IgD-negative memory B cell (primary cell): ENCODE results near the gene RPS6KA6. TPM values are rescaled to one million over a fixed set of nuclear protein-coding genes. Genes with fewer than 3 reads are reported as not detected.

Source experiments
- H3K27ac Mint-ChIP-seq, 3 donors: one replicate each; pipeline ENCODE4 v1.8.0; 2020 to 2022; ENCODE audit warnings: mild to moderate bottlenecking in 3 of 3, mixed read lengths in 3 of 3, moderate library complexity in 1 of 3
- H3K27me3 Mint-ChIP-seq: one replicate; pipeline ENCODE4 v1.8.0; 2021; ENCODE audit warnings: mixed read lengths
- H3K36me3 Mint-ChIP-seq: one replicate; pipeline ENCODE4 v1.8.0; 2020; ENCODE audit warnings: mild to moderate bottlenecking, mixed read lengths
- H3K4me1 Mint-ChIP-seq, 3 donors: one replicate each; pipeline ENCODE4 v1.8.0; 2020 to 2022; ENCODE audit warnings: mixed read lengths in 3 of 3, mild to moderate bottlenecking in 1 of 3
- H3K4me3 Mint-ChIP-seq, 4 donors: one replicate each; pipeline ENCODE4 v1.8.0; 2020 to 2022; ENCODE audit warnings: mild to moderate bottlenecking in 4 of 4, mixed read lengths in 4 of 4, moderate library complexity in 3 of 4
- H3K9me3 Mint-ChIP-seq, 3 donors: one replicate each; pipeline ENCODE4 v1.8.0; 2020 to 2021; ENCODE audit warnings: mixed read lengths in 3 of 3, mild to moderate bottlenecking in 1 of 3
- polyA plus RNA-seq: library from polyadenylated mRNA; unstranded; fragments of 300-500 nt; fragmentation: Illumina TruSeq; gene quantifications from one replicate; pipeline ENCODE4 v1.2.3, GENCODE V29; 2021

Gene RPS6KA6
- polyA plus RNA-seq, result 0.86 TPM

DNA sequence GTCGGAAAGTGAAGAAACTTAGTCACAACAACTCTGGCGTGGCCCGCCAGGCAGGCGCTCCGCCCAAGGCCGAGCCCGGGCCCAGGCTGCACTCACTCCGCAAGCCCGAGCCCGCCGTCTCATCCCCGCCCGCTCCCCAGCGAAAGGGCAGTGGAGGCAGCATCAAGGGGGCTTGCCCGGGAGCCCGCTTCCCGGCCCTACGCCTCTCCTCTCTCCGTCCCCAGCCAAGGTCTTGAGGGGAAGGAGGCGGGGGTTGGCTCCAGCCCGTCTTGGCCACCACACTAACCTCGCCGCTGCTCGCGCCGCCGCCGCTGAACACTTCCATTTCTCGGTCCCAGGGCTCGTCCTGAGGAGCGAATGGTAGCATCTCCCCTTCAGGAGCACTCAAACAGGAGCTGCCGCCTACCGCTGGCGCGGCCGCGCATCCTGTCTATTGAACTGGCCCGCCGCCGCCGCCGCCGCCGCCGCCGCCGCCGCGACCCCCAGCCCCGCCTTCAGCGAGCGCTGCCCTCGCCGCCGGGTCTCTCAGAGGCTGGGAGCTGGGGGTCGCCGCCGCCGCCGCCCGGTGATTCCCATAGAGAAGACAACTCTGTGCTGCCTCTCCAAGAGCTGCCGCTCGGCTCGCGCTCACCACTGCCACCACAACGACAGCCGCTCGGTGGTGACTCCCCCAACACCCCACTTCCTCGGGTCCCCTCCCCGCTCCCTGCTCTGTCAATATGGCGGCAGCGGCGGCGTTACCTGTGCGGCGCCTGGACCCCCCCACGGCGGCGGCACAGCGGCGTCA is at the start of gene RPS6KA6:
Gene RPS6KA6, minus strand, starts transcription at position 667 of the 787 bp plus-strand sequence. Its CDS starts 300 bp downstream, at position 367.
- H3K4me3 Mint-ChIP-seq, result peak within 1 kb of the TSS; percentile 83 to 90 (median 85)
- H3K27me3 Mint-ChIP-seq, result no peaks in the 10 kb centered on the region
- peaks cover 0 to 1% (median 0%) of the 10 kb centered on the region in 3 donors for H3K4me1 Mint-ChIP-seq
- peak within 1 kb of the TSS in 2 of 3 donors; percentile 39 to 85 for H3K27ac Mint-ChIP-seq
- peaks cover 2 to 4% (median 3%) of the 10 kb centered on the region in 3 donors for H3K9me3 Mint-ChIP-seq
- no peaks in the 10 kb centered on the region for H3K36me3 Mint-ChIP-seq

DNA sequence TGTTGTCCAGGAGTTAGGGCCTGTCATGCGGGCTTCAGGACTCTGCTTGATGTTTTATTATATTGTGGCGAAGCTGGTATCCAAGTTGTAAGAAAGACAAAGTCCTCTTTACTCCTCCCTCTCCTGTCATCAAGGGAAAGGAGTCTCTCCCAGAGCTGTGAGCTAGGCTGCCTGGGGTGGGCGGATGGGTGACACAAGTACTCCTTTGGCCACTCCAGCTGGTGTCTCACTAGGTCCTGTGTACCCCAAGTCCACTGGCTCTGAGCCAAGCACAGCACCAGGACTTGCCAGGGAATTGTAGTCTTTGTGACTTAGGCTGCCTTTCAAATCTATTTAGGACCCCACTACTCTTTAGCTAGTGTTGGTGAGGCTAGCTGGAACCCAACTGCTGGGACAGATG is 36.7 kb upstream of the RPS6KA6 start:
- Mint-ChIP-seq H3K9me3 (no peaks in the 10 kb centered on the region), H3K4me3 (no peak overlapping the region), H3K27ac (no peak overlapping the region), H3K4me1 (no peaks in the 10 kb centered on the region), H3K27me3 (no peaks in the 10 kb centered on the region), H3K36me3 (no peaks in the 10 kb centered on the region)

DNA sequence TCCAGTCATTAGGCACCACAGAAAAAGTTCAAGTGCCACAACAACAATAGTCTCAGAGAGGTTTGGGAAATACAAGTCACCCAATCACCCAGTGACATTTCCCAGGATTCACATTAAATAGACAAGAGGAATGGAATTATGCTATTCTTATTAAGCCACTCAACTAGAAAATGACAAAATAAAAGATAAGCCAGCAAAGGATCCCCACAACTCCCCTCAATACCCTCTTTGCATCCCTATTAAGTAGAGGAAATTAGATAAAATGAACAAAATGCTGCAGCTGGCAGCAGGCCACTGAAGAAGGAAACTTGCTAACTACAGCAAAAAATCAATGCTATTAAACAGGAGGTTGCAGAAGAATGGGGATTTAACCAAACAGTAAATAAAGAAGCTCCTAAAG is 35.3 kb upstream of the RPS6KA6 start:
- Mint-ChIP-seq H3K4me1 (no peaks in the 10 kb centered on the region), H3K36me3 (no peaks in the 10 kb centered on the region), H3K9me3 (no peaks in the 10 kb centered on the region), H3K4me3 (no peak overlapping the region), H3K27me3 (no peaks in the 10 kb centered on the region), H3K27ac (no peak overlapping the region)

DNA sequence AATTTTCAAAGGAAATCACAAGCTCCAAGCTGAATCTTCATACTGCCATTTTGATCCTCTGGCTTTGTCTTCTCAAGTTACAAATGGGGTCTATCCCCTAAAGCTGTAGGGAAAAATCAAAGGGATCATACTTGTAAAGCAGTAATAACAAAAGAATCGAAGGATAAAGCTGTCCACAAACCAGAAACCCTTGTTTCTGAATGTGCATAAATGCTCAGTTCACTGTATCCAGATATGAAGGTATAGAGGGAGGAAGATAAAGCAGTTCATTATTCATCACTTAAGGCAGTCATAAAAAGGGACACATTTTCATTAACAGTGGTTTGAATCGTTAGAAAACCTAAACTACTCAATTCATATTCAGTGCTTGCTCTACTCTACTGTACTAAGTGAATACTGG is 33.2 kb upstream of the RPS6KA6 start:
- H3K27me3 Mint-ChIP-seq, result no peaks in the 10 kb centered on the region
- no peak overlapping the region for H3K4me3 Mint-ChIP-seq
- H3K4me1 Mint-ChIP-seq, result no peaks in the 10 kb centered on the region
- H3K36me3 Mint-ChIP-seq, result no peaks in the 10 kb centered on the region
- no peak overlapping the region for H3K27ac Mint-ChIP-seq
- no peaks in the 10 kb centered on the region for H3K9me3 Mint-ChIP-seq

DNA sequence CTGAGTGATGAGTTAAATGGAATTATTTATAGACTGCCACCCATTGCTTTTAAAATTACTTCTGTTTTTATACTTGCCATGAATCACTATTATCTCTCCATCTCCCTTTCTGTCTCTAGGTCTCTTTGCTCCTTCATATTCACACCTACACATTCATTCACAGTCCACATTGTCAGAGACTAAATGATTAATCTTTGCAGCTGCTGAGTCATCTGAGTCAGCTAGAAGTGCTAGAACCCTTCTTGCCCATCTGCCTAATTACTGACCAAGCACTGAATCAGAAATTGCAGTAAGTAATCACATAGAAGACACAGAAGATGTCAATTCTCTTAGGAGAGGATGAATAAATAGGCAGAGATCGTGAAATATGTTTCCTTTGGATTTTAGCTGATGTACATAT is 31.6 kb upstream of the RPS6KA6 start:
- no peaks in the 10 kb centered on the region for H3K27me3 Mint-ChIP-seq
- no peaks in the 10 kb centered on the region for H3K36me3 Mint-ChIP-seq
- no peak overlapping the region for H3K27ac Mint-ChIP-seq
- H3K4me1 Mint-ChIP-seq, result no peaks in the 10 kb centered on the region
- H3K9me3 Mint-ChIP-seq, result peaks cover 0 to 2% (median 0%) of the 10 kb centered on the region in 3 donors
- no peak overlapping the region for H3K4me3 Mint-ChIP-seq

DNA sequence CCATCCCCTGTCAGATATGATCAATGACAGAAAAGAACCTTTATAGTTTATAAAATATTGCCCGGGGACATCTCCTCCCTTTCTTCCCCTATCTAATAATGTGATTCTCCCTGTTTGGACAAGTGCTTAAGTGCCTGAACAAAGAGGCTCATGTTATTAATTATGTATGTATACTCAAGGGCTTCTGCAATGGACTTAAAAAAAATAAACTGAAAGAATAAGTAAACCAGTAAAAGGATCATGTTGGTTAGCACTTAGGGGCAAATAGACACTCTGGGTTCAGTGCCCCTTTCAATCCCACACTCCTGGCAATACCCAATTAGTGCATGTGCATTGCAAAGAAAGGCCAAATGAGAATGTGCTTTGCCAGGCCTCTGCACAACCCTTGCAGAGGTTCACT is 30.7 kb upstream of the RPS6KA6 start:
- H3K27me3 Mint-ChIP-seq, result no peaks in the 10 kb centered on the region

DNA sequence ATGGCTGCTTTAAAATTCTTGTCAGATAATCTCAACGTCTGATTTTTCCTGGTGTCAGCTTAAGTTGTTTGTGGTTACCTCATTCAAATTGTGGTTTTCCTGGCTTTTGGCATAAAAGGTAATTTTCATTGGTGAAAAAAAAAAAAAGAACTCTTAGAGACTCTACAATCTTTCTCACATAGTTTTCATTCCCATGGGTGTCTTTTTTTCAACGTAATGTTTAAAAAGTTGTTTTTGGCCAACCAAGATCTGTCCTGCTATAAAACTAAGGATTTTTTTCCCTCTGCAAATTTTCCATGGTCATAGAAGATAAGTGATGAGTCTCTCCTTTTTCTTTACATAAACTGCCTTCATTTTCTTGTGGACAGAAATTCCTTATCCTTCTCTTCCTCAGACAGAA is 28.9 kb upstream of the RPS6KA6 start:
- Mint-ChIP-seq H3K27me3 (no peaks in the 10 kb centered on the region), H3K36me3 (no peaks in the 10 kb centered on the region), H3K4me1 (no peaks in the 10 kb centered on the region), H3K9me3 (peaks cover 0 to 2% (median 0%) of the 10 kb centered on the region in 3 donors), H3K4me3 (no peak overlapping the region), H3K27ac (peak overlapping the region in 1 of 3 donors; percentile 9)

More for the DNA sequence above, 30.7 kb upstream of the RPS6KA6 start:
- peaks cover 0 to 2% (median 0%) of the 10 kb centered on the region in 3 donors for H3K9me3 Mint-ChIP-seq
- H3K4me1 Mint-ChIP-seq, result no peaks in the 10 kb centered on the region
- no peak overlapping the region for H3K27ac Mint-ChIP-seq
- no peak overlapping the region for H3K4me3 Mint-ChIP-seq
- H3K36me3 Mint-ChIP-seq, result no peaks in the 10 kb centered on the region

DNA sequence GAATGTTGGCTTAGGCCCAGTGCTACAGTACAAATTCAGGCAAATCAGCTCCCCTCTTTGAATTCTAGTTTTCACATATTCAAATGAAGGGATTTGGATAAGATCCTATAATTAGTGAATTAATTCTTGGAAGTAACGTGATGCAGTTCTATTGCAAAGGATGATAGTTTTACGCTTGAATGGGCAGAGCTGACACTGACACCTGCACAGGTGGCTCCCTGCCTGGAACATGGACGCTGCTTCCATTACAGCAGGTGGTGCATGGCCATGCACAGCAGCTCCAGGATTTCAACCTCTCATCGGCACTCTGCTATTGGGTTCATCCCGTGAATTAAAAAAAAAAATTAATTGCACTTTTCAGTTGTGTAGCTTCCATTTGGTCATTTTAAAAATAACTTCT is 28.4 kb upstream of the RPS6KA6 start:
- no peak overlapping the region for H3K4me3 Mint-ChIP-seq
- H3K27me3 Mint-ChIP-seq, result no peaks in the 10 kb centered on the region
- no peak overlapping the region for H3K27ac Mint-ChIP-seq
- peaks cover 0 to 2% (median 0%) of the 10 kb centered on the region in 3 donors for H3K9me3 Mint-ChIP-seq
- H3K4me1 Mint-ChIP-seq, result no peaks in the 10 kb centered on the region
- no peaks in the 10 kb centered on the region for H3K36me3 Mint-ChIP-seq

DNA sequence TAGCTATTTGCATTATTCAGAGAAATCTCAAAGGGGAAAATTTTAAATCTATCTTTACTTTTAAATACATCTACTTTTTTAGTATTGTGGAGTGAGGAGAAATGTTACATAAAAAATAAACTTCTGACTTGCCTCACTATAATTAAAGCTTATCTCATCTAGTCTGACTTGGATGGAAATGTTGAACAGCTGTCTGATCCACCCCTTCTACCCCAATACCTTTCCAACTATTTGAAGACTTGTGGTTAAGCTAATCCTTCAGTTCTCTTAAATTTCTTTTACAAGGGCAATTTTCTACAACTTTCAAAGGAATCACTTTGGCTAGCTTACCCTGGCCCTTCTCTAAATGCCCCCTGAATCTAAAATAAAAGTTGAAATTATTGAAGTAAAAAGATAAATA is 17.3 kb upstream of the RPS6KA6 start:
- Mint-ChIP-seq H3K9me3 (no peaks in the 10 kb centered on the region), H3K27me3 (no peaks in the 10 kb centered on the region), H3K4me1 (no peaks in the 10 kb centered on the region), H3K36me3 (no peaks in the 10 kb centered on the region), H3K4me3 (no peak overlapping the region), H3K27ac (no peak overlapping the region)

DNA sequence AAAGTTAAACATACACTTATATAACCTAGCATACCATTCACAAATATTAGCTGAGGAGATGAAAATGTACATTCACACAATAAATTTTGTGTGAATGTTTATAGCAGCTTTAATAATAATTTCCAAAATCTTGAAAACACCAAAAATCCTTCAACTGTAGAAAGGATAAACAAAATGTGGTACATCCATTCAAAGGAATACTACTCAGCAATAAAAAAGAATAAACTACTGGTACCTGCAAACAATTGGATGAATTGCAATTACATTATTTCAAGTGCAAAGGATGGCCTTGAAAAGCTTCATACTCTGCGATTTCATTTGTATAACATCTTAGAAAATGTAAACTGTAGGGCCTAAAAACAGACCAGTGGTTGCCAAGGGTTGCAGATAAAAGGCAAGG is 11.7 kb upstream of the RPS6KA6 start:
- no peaks in the 10 kb centered on the region for H3K27me3 Mint-ChIP-seq

DNA sequence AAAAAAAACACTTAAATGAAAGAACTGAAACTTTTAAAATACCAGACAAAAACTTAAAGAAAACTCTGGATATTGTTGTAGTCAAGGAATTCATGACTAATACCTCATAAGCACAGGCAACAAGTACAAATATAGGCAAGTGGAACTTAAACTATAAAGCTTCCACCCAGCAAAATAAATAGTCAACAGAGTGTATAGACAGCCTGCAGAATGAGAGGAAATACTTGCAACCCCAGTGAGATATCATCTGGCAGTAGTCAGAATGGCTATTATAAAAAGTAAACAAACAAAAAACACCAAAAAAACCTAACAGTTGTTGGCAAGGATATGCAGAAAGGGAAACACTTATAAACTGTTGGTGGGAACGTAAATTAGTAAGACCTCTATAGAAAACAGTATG is 9.6 kb upstream of the RPS6KA6 start:
- Mint-ChIP-seq H3K4me1 (no peaks in the 10 kb centered on the region), H3K27ac (no peak overlapping the region), H3K9me3 (peaks cover 2 to 4% (median 3%) of the 10 kb centered on the region in 3 donors), H3K36me3 (peaks cover 4% of the 10 kb centered on the region), H3K27me3 (no peaks in the 10 kb centered on the region), H3K4me3 (no peak overlapping the region)

More for the DNA sequence above, 11.7 kb upstream of the RPS6KA6 start:
- Mint-ChIP-seq H3K9me3 (peaks cover 0 to 3% (median 2%) of the 10 kb centered on the region in 3 donors), H3K27ac (no peak overlapping the region), H3K36me3 (no peaks in the 10 kb centered on the region), H3K4me3 (no peak overlapping the region), H3K4me1 (no peaks in the 10 kb centered on the region)

DNA sequence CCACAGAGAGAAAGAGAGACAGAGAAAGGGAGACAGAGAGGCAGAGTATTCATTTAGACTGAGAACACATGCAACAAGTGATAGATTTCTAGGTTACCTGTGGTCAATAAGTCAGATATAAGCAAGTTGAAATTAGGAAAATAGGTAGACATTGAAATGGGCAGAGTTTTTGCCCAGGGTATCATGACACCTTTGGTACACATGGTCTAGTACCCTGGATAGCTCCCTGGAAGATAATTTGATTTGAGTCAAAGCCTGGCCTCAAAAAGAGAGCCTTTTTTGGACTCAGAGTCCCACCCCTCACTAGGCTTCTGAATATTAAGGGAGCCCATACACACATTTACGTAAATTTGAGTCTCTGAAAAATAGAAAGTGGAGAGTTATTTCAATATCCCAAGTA is 4.0 kb upstream of the RPS6KA6 start:
- Mint-ChIP-seq H3K4me1 (peaks cover 0 to 1% (median 0%) of the 10 kb centered on the region in 3 donors), H3K9me3 (peaks cover 2 to 7% (median 3%) of the 10 kb centered on the region in 3 donors), H3K27ac (no peak overlapping the region), H3K4me3 (no peak overlapping the region), H3K36me3 (peaks cover 4% of the 10 kb centered on the region), H3K27me3 (no peaks in the 10 kb centered on the region)

DNA sequence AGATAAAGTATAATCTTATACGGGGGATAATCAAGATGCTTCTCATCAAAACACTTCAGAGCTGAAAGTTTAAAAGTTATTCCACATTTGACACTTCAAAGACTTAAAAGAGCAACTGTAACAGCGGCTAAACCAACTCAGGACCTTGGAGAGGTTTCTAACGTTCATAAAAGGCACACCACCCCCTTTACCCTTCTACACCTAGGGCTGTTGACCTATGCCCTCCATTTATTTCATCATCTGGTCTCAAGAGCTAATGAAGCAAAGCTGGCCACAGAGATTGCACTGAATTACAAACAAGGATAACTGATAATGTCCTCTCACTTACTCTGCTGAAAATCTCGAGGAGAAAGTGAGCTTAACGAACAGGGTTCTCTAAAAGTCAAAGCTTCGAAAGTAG is 1.1 kb upstream of the RPS6KA6 start:
- Mint-ChIP-seq H3K4me3 (peak overlapping the region in 1 of 4 donors; percentile 83), H3K27ac (no peak overlapping the region), H3K4me1 (peaks cover 0 to 1% (median 0%) of the 10 kb centered on the region in 3 donors), H3K27me3 (no peaks in the 10 kb centered on the region), H3K36me3 (peaks cover 4% of the 10 kb centered on the region), H3K9me3 (peaks cover 2 to 6% (median 3%) of the 10 kb centered on the region in 3 donors)

DNA sequence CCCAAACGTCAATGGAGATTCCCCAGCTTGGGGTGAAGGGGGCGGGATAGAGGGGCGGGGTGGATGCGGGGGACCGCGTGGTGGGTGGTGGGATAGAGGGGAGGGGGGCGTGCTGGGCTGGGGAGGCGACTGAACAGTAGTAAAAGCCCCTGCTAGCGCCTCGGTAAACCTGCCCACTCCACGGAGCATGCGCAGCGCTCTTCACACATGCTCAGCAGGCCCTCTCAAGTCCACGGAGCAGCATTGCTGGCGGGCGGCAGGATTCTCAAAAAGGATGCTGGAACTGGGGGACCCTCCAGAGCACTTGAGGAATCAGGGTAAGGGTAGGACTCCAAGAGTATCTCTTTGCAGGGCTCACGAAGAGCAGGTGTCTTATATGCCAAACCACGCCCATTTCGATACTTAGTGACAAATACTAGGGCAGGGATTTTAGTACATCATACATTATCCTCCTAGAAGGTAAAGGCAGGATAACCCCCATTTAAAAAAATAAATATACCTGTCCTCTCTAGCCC is 378 bp upstream of the RPS6KA6 start:
- Mint-ChIP-seq H3K36me3 (no peaks in the 10 kb centered on the region), H3K4me1 (peaks cover 0 to 1% (median 0%) of the 10 kb centered on the region in 3 donors), H3K27me3 (no peaks in the 10 kb centered on the region), H3K27ac (peak overlapping the region in 2 of 3 donors; percentile 39 to 85), H3K4me3 (peak overlapping the region; percentile 51 to 83 (median 74)), H3K9me3 (peaks cover 2 to 4% (median 3%) of the 10 kb centered on the region in 3 donors)

DNA sequence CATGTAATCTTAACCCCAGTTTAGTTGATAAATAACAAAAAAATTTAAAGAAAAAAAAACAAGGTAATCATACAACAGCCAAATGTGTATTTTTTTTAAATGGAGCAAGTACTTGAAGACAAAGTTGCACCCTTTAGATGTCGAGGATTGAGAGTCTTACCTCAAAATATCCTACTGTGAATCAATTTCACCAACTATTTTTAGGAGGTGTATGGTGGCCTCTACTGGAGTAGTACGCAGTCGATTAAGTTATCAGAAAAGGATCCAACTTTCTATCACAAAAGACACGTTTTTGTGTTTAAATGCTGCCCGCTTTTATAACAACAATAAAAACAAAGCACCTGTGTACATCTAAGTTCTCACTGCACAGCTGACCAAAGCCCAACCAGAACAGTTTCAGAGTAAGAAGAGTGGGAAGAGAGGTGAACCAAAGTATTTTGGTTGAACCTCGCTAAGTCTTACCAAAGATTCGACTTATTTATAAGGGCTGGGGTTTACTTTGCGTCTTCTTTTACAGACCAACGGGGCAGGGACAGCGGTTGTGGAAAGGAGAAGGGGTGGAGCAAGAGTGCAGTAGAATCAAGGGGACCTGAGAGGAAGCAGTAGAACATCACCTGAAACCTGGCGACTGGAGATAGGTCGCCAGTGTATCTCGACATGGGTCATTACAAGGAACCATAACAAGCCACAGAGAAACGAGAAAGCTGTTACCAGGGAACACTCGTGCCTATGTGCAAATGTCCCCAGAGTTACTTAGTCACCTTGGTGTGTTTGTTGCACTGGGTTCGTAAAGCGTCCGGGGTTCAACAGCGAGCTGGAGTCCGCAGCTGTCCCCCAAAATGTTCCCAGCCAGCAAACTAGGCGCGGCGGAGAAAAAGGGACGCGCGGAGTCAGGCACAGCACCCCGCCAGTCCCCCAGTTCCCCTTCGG is 1.1 kb downstream of the RPS6KA6 start:
- H3K9me3 Mint-ChIP-seq, result peaks cover 2 to 4% (median 3%) of the 10 kb centered on the region in 3 donors
- H3K27me3 Mint-ChIP-seq, result no peaks in the 10 kb centered on the region
- peak overlapping the region; percentile 83 to 89 (median 85) for H3K4me3 Mint-ChIP-seq
- peaks cover 0 to 1% (median 0%) of the 10 kb centered on the region in 3 donors for H3K4me1 Mint-ChIP-seq
- H3K27ac Mint-ChIP-seq, result peak overlapping the region in 1 of 3 donors; percentile 52
- no peaks in the 10 kb centered on the region for H3K36me3 Mint-ChIP-seq
